ENCODE measurements around the gene HDAC7.
A peak's percentile ranks its signal among the peaks of the same experiment; 100 is the strongest.
"Not testable (repeated sequence)": the region's sequence is repeated elsewhere in the genome, so short reads cannot be mapped to it uniquely, and the experiment has no call there.

Gene HDAC7

DNA sequence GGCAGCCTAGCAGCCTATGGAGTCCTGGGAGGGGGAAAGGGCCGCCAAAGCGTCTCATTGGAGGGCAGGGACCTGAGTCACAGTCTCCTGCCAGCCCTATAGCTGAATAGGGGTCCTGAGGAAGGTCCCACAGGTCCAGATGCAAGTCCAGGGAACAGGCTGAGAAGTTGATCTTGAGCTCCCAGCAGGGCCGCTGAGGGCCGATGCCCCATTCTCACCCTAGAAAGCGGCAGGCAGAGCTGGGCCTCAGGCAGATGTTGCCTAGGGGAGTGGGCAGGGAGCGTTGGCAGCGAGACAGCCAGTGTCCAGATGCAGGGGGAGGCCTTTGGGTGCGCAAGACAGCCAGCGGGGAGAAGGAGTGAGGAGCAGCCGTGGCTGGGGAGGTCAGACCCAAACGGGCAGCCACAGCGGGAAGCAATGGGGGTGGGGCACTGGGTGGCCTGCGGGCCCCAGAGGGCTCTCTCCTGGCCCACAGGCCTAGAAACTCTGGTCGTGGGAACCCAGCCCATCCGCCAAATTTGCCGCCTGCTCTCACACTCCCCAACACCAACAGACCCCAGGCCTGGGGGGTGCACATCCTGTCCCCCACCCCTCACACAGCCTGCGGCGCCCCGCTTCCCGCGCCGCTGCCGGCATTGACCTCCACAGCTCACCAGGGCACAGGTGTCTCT lies 1.1 kb downstream of the HDAC7 start:
- DNase-seq, result peak in 23 of 42 donors; percentile 15 to 73 (median 39)
- intact Hi-C loops (cut with DNase I), result loop anchor here (1.0 kb wide), 1 partner anchor 39 kb away; no protein-coding TSS in a partner anchor

DNA sequence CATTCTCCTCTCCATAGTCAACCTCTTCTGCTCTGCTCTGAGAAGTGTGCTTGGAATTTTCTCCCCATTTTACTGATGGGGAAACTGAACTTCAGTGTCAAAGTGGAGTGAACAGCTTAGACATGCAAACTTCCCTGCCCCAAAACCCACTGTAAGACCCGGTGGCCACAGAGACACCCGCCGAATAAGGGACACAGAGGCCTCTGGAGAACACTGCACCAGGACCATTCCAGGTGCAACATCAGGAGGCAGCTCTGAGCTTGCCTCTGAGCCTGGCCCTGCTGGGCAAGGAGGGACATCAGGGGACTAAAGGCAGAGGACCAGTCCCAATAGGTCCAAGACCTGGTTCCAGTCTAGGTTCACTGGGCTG lies 1.7 kb downstream of the HDAC7 start:
- intact Hi-C loops (cut with DNase I), result no loop called here
- no peak for DNase-seq

DNA sequence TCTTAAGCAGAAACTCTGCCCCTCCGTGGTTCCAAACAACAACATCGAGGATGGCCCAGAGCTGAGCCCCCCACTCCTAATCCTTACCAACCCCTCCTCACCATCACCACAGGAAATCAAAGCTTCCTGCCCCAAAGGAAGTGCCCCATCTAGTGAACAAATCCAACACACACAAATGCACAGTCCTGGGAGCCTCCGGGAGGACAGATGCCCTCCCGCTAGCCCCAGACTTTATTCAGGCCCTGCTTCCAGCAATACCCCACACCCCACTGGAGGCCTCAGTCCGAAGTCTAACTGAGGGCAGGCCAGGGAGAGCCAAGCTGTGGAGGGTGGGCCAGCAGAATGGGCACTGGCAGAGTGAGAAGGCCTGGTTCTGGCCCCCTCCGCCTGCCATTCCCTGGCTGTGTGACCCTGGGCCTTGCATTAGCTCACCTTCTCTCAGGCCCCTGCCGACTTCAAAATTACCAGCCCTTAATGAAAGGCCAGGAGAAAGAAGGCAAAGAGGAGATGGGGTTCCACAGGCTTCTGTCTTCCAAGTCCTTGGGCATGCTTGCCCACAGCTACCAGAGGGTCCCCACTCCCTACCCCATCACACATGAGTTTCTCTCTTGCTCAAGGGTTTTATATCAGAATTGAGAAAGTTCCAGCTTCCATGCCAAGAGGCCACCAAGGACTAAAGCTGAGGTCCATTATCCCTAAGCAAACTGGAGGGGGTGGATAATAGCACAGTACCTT lies 2.3 kb downstream of the HDAC7 start:
- intact Hi-C loops (cut with DNase I), result no loop called here
- DNase-seq, result no peak

DNA sequence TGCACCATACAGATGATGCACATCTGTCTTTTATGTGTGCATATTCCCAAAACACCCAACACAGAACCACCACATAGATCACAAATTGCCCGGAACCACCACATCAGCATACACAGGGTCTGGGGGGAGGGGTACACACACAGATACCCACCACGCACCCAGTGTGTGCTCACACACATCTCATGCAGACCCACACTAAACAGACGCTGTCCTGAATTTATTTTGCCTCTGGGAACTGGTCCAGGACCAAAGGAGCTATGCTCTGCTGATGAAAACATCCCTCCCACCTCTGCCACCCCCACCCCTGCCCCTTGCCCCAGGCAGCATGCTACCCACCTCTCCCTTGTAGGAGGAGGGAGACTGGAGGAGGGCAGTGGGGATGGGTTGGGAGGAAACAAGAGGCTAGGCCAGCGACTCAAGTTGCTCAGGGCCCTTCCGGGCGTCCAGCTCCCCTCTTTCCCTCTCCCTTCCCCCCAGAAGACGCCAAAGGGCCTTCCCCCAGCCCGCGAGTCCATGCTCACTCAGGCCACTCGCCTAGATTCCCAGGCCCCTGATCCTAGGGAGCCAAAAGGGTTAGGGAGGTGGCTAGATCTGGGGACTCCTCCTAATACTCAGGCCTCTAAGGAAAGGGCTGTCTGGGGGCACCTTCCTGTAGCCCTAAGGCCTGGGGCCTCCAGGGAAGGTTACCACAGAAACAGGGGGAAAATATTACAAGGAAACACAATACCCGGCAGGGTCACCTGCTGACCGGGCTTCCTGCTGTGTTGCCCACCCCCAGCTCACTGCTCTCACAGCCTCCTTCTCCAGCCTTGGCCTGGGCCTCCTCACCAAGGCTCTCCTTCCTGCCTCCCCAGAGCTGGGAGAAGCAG lies 3.1 kb downstream of the HDAC7 start:
- intact Hi-C loops (cut with DNase I), result no loop called here
- no peak for DNase-seq

DNA sequence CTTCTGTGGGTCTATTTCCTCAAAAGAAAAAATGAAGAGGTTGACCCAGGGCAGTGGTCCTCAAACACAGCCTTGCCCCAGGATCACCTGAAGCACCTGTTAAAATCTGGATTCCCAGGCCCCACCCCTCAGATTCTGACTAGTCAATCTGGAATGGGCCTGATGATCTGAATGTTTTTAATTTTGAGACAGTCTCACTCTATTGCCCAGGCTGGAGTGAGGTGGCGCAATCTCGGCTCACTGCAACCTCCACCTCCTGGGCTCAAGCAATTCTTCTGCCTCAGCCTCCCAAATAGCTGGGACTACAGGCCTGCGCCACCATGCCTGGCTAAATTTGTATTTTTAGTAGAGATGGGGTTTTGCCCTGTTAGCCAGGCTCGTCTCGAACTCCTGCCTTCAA lies 4.3 kb downstream of the HDAC7 start:
- intact Hi-C loops (cut with DNase I); DNase-seq: not testable (repeated sequence)

DNA sequence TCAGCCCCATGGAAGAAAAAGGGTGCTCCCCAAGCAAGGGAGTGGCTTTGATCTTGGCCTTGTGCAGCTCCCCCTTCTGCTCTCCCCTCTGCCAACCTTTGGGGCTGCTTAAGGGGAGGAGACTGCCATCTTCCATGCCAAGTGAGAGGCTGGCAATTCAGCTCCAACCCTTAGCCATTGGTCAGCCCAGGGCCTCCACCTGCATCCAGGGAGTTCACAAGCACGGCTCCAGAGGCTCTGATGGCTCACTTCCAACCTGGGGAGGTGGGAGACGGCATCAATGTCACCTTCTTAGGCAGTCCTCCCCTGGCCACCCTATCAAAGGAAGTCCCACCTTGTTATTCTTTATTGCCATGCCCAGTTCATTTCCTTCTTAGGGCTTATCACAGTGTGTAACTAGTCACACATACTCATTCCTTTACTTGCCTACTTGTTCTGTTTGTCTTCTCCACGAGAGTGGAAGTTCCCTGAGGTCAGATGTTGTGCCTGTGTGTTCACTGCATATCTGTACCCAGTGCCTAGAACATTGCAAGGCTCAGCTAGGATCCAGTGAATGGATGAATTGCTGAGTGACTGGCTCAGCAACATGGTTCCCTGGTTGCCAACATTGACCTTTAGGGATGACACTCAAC lies 5.0 kb downstream of the HDAC7 start:
- intact Hi-C loops (cut with DNase I), result no loop called here
- no peak for DNase-seq

DNA sequence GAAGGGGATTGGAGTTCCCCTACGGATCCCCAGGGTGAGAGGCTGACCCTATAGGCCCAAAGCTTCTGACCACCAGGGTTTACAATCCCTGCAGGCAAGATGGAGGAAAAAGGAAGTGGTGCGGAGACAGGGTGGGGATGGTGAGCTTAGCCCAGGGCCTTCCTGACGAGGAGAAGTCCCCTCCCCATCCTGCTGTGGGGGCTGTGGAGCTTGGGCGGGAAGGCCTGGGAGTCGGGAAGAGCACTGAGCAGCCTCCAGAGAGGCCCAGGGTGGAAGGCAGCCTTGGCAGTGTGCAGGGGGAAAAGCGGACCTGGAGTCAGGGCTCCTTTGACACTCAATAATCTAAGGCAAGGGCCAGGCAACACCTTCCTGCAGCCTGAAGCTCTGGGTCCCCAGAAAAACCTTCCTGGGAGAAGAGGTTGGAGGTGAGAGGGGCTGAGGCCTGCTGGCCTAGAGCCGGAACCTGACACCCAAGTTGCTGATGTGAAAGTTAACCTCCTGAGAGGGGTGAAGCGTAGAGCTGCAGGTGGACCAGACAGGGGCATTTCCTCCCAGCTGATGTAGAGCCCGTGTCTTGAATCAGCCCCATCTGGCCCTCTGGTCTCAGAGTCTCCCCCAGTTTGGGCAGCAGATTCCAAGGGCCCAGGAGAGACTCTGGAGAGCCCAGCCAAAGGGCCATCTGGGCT lies 6.0 kb downstream of the HDAC7 start:
- intact Hi-C loops (cut with DNase I), result no loop called here
- no peak for DNase-seq

DNA sequence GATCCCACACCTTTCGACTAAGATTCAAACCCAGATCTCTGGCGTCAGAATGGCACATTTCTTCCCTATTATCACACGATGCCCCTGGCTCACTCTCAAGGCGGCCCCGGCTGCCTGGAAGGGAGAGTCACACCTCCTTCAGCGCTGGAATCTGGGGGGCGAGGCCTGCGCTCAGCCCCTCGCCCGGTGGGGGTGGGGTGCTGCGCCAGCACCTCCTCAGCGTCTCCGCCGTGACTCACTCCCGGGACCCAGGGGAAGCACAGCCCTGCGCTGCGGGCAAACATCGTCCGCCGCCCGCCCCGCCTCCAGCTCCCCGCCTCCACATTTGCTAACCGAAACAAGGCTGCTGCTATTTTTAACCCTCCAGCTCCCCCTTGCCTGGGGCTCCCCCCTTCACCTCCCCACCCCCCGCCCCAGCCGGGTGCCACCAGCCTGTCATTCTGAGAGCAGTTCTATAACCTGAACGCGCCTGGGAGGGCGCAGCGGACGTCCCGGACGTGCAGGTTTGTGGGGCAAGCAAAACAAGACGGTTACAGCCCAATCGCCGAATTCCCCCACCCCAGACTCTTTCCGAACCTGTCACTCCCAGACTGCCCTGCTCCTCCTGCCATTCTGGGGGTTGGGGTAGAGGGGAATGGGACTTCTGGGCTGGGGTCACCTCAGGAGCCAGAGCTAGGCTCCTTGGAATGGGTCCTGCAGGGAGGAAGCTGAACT lies 6.7 kb downstream of the HDAC7 start:
- DNase-seq, result peak; percentile 33 to 93 (median 76)

DNA sequence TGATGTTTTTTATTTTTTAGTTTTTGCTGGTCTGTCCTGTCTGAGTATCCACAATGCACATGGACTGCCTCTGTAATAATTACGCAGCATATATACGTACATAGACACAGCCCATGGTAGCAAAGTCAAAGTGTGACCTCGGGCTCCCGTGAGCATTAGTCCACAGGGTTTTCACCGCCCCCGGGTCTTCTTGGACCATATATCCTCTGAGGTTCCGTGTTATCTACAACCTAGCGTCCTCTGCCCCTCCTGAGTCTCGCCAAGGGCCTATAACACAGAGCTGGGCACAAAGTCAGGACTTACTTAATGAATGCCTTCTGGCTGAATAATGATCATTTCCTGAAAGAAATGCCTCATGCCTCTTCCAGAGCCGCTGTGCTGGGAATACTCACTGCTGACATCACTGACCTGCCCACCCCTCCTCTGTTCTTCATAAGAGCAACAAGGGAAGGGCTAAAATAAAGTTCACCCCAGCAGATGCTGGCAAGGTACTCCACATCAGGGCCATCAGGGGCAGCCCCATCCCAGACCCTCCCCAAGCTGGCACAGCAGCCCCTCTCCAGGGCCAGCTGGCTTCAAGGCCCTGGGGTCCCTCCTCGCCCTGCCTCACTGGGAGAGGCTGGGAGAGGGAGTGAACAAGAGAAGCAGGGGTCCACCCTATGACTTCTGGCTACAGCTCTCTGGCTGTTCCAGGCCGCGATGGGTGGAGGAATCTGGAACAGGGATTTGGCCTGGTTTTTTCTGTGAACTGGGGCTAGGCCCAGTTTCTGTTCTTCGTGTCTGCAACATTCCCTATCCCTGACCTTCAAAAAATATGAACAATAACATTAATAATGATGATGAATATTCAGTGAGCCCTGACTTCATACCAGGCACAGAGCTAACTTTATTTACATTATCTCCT lies 7.9 kb downstream of the HDAC7 start:
- intact Hi-C loops (cut with DNase I), result no loop called here
- peak in 5 of 42 donors; percentile 38 to 71 (median 54) for DNase-seq

More for the DNA sequence above, 6.7 kb downstream of the HDAC7 start:
- intact Hi-C loops (cut with DNase I), result no loop called here

DNA sequence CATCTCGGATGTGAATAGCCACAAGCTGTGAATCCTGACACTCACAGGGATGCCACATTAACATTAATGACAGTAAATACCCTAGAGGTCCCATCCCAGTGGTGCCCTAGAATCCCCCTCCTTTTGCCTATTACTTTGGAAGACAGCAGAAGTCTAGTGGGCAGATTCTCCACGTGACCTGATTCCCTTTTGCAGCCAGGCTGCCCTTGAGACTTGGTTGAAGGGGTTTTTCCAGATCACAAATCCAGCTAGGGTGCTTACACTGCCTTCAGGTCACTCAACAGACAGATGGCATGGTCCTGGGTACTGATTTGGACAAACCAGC lies 8.7 kb downstream of the HDAC7 start:
- intact Hi-C loops (cut with DNase I), result no loop called here
- DNase-seq, result no peak

DNA sequence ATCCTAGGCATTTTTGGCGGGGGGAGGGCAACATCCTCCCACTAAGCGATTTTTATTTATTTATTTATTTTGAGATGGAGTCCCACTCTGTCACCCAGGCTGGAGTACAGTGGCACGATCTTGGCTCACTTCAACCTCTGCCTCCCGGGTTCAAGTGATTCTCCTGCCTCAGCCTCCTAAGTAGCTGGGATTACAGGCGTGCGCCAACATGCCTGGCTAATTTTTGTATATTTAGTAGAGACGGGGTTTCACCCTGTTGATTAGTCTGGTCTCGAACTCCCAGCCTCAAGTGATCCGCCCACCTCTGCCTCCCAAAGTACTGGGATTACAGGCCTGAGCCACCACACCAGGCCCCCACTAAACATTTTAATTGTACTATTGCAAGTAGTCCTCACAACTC lies 10.2 kb downstream of the HDAC7 start:
- intact Hi-C loops (cut with DNase I); DNase-seq: not testable (repeated sequence)

DNA sequence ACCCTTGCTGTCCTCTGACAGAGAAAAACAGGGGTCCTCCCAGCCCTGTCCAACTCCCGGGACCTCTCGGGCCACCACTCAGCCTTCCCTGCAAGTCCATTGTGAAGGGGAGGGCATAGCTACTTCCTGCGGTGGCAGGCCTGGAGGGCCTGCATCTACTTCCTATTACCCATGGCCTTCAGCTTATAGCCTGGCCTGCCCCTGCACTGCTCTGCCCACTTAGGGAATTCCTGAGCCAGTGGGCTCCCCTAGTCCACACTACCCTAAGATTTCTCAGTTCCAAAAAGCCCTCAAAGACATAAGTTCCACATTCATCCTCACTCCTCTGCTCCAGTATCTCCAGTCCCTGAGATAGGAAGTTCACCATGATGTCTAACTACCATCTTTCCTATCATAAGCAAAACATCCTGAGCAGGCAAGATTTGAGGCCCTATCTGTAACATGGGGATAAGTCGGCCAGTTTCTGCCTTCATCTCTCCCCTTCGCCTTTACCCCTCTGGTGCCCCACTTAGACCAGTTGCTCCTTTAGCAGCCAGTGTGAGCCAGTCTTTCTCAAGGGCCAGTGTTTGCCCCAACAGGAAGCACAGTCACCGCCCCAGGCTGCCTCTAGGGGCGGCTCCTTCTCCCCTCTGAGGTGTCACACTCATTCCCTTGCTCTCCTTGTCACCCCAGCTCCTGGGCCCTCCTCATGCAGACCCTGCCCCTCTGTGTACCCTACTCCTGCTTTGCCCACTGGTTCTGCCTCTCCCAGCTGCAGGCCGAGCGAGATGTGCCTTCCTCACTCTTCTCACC lies 10.9 kb downstream of the HDAC7 start:
- intact Hi-C loops (cut with DNase I), result no loop called here
- peak in 1 of 42 donors; percentile 23 for DNase-seq

DNA sequence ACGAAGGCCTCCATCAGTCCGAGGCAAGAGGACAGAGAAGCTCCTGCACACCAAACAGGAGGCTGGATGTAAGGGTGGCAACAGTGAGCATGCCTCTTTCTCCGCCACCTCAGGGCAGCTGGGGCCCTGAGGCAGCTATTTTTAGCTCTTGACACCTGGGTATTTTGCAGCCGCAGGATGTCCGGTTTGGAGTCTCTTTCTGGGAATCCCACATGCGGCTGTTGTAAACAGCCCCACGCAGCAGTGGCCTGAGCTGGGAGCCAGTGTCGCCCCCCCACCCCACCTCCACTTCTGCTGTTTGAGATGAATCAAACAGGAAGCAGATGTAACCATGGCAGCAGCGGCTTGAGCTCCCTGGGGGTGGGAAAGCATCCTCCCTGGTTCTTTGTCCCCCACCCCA lies 11.7 kb downstream of the HDAC7 start:
- intact Hi-C loops (cut with DNase I), result no loop called here
- DNase-seq, result peak in 15 of 42 donors; percentile 31 to 77 (median 46)

DNA sequence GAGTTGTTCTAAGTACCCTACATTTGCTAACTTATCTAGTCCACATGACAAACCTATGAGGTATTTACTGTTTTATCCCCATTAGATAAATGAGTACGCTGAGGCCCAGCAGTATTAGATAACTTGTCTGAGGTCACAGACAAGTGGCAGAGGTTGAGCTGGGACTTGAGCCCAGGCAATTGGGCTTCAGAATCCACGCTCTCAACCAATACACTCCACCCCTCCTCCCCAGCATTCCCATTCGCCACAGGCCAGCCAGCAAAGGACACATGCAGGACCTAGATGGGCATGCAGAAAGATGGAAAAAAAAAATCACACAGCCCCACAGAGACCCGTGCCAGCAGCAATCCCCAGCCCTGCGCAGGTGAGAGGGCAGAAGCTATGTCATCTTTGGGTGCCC lies 12.4 kb downstream of the HDAC7 start:
- no peak for DNase-seq
- intact Hi-C loops (cut with DNase I), result no loop called here

DNA sequence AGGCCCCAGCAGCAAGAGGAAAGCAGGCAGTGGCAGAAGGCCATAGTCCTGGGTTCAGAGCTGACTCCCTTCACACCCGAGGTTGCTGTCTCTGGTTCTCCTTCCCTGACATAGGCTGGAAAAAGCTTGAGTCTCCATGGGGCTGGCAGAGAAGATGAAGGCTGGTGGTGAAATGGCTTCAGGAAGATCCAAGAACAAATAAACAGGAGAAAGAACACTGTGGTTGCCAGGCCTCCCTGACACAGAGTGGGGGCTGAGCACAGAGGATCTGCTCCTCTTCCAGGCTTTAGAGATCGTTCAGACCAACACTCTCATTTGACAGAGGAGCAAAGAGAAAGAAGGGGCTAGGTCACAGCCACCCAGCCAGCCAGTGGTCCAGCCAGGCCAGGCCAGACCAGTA lies 14.3 kb downstream of the HDAC7 start:
- no peak for DNase-seq
- intact Hi-C loops (cut with DNase I), result no loop called here

DNA sequence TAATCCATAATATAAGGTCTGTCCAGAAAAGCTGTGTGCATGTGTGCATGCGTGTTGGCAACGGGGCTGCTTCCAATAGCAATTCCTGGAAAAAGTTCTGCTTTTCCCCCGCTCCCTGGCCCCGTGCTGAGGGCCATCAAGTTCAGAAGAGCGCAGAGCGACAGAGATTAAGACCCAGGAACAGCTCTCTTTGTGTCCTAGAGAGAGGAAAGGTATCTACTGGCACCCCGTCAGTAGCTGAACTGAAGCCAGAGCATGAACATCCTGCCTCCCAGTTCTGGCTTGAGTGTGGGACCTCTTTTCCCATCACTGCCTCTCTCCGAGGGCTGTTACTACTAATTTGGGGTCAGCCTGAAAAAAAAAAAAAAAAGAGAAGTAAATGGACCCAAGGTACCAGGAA lies 15.5 kb downstream of the HDAC7 start:
- DNase-seq, result no peak
- intact Hi-C loops (cut with DNase I), result no loop called here

Data from head of caudate nucleus (tissue), 42 donors.